HG03060 (cell line): ENCODE measurements around the gene PURA.

Experiments used
- ATAC-seq: cut with Tn5 transposase; IDR thresholded peaks from one replicate; pipeline ENCODE4 v1.9.1; 2021; ENCODE audit warnings: low read depth, moderate number of reproducible peaks; ENCODE audit not compliant: unreplicated experiment

PURA gene

GRCh38 chr5:140113699-140114263 is at the start of gene PURA:
Gene PURA, plus strand, starts transcription at chr5:140114109. Its CDS starts 73 bp downstream, at chr5:140114182.
- ATAC-seq = peak; percentile 70

DNA sequence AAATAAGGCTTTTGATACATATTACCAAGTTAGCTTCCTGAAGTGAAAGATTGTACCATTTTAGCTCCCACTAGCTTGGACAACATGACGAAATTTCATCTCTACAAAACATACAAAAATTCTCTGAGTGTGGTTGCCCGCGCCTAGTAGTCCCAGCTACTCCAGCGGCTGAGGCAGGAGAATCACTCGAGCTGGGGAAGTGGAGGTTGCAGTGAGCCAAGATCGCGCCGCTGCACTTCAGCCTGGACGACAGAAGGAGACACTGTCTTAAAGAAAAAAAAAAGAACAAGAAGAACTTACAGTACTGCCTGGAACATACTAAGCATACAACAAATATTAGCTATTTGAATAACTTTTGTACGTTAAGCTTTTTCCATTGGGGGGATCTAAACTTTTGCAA is 41.1 kb upstream of the PURA start:
- ATAC-seq = no peak

- ATAC-seq = no peak
Observed at GRCh38 chr5:140073296-140073695, 40.6 kb upstream of the PURA start.

DNA sequence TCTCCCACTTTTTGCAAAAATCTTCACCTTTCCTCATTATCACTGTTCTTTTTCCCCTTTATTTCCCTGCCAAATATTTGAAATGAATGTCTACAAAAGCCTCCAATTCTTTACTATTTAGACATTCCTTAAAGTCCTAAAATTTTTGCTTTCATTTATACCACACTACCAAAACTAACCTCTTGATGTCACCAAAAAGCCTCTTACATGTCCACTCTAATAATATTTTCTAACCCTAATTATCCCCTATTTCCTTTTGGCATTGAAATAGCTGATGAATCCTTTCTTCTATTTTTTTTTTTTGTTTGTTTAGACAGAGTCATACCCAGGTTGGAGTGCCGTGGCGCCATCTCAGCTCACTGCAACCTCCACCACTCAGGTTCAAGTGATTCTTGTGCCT is 38.5 kb upstream of the PURA start:
- ATAC-seq = no peak

- ATAC-seq = no peak
Observed at GRCh38 chr5:140076142-140076541, 37.8 kb upstream of the PURA start.

GRCh38 chr5:140076788-140077187 is 37.1 kb upstream of the PURA start:
- no peak for ATAC-seq

DNA sequence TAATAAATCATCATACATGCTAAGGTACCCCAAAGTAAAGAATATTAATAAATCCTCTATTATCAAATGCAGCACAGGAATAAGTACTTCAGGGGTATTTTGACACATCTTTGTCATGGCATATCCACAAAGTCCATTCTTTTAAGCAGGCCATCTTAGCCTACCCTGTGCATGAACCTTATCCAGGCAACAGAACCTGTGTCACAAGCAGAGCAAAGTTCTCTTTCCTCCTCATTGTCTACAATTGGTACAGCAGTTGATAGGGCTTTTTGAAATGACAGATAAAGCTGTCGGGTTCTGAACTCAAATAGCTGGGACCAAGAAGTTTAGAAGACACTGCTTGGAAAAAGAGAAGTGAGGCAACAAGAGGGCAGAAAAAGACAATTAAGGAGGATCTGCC is 30.8 kb upstream of the PURA start:
- no peak for ATAC-seq

DNA sequence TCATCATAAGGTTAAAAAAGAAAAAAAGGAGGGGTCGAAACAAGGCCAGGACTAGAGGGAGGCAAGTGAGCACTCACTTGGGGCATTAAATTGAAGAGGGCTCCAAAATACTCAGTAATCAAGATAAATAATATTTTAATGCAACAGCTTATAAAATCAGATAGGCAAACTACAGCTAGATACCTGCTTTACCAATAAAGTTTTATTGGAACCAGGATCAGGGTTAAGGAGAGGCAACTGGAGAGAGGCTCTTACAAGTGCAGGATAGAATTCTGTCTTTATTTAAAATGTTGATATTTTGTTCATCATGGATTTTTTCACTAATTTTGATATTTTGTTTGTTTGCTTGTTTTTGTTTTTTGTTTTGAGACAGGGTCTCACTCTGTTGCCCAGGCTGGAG is 30.3 kb upstream of the PURA start:
- no peak for ATAC-seq

DNA sequence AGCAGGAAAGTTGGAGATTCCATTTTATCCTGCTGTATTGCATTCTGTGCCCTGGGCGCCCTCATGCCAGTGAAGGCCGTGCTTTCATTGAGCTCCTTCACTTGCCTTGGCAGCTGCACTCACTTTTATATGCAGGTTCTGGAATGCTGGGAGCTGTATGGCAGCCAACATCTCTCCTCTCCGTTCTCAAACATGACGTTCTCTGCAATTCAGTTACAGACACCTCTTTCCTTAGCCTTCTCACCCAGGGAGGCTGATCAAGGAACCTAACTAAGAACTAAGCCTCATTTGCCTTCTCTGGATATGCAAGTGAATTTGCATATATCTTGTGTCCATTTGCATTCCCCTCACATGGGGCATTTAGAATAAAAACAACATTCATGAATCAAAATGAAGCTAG is 29.4 kb upstream of the PURA start:
- ATAC-seq = no peak

- no peak for ATAC-seq
Observed at GRCh38 chr5:140090251-140090650, 23.7 kb upstream of the PURA start.

GRCh38 chr5:140093179-140093578 is 20.7 kb upstream of the PURA start:
- ATAC-seq = no peak

GRCh38 chr5:140093866-140094265 is 20.0 kb upstream of the PURA start:
- ATAC-seq = no peak

GRCh38 chr5:140094889-140095288 is 19.0 kb upstream of the PURA start:
- ATAC-seq = no peak

GRCh38 chr5:140101179-140101578 is 12.7 kb upstream of the PURA start:
- no peak for ATAC-seq

DNA sequence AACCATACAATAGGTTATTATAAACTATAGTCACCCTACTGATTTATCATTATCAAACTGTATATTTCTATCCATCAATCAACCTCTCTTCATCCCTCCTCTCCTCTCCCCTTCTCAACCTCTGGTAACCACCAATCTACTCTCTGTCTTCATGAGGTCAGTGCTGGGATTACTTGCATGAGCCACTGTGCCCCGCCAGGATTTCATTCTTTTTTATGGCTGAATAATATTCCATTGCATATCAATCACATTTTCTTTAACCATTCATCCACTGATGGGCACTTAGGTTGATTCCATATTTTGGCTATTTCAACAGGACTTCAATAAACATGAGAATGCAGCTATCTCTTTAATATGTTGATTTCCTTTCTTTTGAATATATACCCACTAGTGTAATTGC is 10.8 kb upstream of the PURA start:
- ATAC-seq = no peak

- no peak for ATAC-seq
Observed at GRCh38 chr5:140104100-140104499, 9.8 kb upstream of the PURA start.

GRCh38 chr5:140106101-140106500 is 7.8 kb upstream of the PURA start:
- no peak for ATAC-seq

DNA sequence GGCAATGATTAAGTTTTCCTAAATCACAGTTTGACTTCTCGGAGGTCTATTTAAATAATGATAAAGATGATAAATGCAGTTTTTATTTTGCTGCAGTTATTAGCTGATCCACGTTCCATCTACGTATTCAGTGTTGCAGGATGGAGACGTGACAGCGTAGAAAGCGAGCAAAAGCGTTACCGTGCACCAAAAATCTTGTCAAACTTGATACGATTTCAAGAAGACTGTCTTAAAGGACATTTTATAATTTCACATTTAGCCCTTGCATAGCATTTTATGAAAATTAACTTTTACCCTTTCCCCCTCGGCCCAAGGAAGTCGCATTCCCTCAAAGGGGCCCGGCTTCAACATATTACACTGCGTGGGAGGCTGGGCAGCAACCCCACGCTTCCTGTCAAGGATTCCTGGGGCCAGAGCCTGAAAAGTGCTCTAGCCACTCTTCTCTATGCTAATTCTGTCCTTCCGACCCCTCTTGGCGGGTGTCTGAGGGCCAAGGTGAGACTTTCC is 7.1 kb upstream of the PURA start:
- ATAC-seq = peak; percentile 2

DNA sequence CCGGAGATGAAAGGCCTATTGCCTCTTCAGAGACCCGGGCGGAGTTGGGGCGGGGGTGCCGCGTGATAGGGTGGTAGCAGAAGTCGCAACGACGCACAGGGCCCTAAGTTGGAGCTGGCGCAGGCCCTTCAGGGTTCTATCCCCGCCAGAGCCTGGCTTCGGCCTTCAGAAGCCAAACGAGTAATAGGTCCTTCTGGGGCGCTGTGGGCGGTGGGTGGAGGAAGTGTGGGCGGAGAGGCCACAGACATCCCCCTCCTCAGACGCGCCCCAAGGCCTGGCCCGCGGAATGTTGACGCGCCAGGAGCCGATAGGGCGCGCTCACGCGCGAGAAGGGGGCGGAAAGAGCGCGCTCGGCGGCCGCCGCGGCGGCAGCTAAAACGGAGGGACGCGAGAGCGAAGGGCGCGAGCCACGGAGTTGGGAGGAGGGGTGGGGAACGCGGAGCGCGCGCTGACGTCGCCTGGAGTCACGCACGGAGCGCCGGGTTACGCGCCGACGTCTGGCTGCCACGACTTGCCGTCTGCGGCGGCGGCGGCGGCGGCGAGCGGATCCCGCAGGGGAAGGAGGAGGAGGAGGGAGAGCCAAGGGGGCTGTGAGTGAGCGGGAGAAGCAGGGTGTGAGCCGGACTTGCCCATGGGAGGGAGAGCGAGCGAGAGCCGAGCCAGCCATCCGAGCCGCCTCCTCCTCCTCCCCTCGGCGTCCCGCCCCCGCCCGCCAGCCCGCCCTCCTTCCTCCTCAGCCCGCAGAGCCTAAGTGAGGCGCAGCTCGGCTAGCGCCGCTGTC is 6.4 kb upstream of the PURA start:
- ATAC-seq = peak; percentile 46

DNA sequence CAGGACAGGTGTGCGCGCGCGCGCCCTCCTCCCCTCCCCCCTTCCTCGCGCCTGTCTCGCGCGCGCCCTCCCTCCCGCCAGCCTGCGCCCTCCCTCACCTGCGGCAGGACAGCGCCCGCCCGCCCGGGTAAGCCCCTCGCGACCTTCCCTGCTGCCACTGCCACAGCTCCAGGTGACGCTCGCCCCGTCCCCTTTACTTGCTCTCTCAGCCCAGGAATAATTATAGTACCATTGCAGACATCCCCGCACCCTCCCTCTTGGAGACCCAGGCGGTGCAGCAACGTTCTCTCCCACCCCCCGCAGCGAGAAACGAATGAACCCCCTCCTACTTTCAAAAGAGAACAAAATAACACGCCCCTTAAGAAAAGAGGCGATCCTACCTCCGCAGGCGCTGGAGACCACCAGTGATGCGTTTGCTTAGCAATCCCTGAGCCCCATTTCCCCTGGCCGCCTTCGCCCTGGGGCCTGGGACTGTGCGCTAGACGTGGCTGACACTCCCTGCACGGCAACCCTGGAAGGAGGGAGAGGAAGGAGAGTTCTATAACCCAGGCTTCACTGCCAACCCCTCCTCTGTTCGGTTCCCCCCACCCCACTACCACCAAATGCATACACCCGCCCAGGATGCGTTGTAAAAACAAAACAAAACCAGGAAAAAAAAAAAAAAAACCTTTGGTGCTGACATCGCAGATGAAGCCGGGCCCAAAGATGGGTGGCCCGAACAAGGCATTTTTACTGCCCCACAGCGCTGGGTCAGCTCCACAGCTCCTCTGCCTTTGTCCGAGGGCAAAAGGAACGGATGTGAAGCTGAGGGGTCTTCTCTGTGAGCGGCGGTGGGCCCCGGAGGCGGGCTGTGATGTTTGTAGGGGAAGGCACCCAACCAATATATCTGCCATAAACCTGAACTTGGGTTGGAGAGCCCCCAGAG is 5.6 kb upstream of the PURA start:
- peak; percentile 33 for ATAC-seq
